Stimulated activated naive CD8-positive, alpha-beta T cell treated with anti-CD3 and anti-CD28 coated beads, Interleukin-15, Interleukin-2, amounts not matched to agents 100 ng/mL and 50 ng/mL, for 24 hours (primary cell): ENCODE data around the gene CPN1.
"Not testable (repeated sequence)": the region's sequence is repeated elsewhere in the genome, so short reads cannot be mapped to it uniquely, and the experiment has no call there.

Experiments
- H3K27ac Mint-ChIP-seq: one replicate; pipeline ENCODE4 v1.8.0; 2021; ENCODE audit warnings: mild to moderate bottlenecking, mixed read lengths
- H3K27me3 Mint-ChIP-seq: one replicate; pipeline ENCODE4 v1.8.0; 2021; ENCODE audit warnings: mixed read lengths
- H3K36me3 Mint-ChIP-seq: one replicate; pipeline ENCODE4 v1.8.0; 2021; ENCODE audit warnings: low read depth, mixed read lengths
- H3K4me1 Mint-ChIP-seq: one replicate; pipeline ENCODE4 v1.8.0; 2021; ENCODE audit warnings: low read depth, mixed read lengths
- H3K4me3 Mint-ChIP-seq: one replicate; pipeline ENCODE4 v1.8.0; 2021; ENCODE audit warnings: mild to moderate bottlenecking, mixed read lengths
- H3K9me3 Mint-ChIP-seq: one replicate; pipeline ENCODE4 v1.8.0; 2021; ENCODE audit warnings: mixed read lengths

Gene CPN1

DNA sequence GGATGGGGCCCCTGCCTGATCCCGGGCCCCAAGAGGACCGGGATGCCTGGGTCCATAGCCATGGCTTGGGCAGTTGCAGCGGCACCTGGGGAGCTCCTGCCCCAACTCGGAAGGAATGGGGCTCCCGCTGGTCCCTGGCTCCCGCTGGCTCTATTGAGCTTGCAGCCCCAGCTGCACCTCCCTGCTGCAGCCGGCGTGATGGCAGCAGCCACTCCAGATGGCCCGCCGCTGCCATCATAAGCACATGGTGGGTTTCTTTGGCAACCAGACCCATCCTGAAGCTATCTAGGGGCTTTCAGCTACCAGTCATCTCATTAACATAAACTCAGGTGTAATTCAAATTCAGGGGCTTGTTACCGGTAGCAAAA lies 60.8 kb downstream of the CPN1 start:
- no peak overlapping the region for H3K4me3 Mint-ChIP-seq
- H3K27me3 Mint-ChIP-seq = no peaks in the 10 kb centered on the region
- peaks cover 8% of the 10 kb centered on the region for H3K4me1 Mint-ChIP-seq
- H3K36me3 Mint-ChIP-seq = no peaks in the 10 kb centered on the region
- H3K27ac Mint-ChIP-seq = no peak overlapping the region
- no peaks in the 10 kb centered on the region for H3K9me3 Mint-ChIP-seq

DNA sequence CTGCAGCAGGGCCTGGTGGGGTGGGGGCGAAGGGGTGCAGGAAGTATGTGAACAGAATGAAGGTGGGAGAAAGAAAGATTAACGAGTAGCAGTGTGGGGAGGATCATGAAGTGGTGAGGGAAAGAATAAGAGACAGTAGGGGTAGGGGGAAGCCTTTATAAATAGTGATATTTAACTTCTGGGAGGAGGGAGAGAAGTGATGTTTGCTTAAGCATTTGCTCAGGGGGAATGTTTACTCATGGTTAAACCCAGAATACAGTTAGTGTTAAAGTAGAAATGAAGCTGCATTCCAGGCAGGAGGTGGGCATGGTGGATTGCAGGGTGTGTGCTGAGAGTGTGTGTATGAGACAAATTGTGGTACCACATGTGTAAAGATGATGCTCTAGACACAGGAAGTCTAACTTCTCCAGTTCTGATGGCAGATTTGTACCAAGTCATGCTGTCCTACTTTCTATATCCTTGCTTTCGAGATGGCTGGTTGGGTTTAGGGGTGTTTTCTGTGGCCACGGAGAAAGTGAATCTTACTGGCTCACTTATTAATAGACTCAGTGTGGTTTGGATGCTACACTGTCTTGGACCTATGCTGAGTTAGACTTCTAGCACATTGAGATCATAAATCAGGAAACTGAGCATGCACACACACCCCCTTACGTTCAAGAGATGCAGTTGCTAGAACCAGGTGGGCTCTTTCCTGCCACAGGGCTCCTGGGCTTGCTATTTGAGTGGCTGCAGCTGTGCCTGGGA lies 61.4 kb downstream of the CPN1 start:
- peaks cover 8% of the 10 kb centered on the region for H3K4me1 Mint-ChIP-seq
- no peaks in the 10 kb centered on the region for H3K9me3 Mint-ChIP-seq
- no peaks in the 10 kb centered on the region for H3K36me3 Mint-ChIP-seq
- no peak overlapping the region for H3K27ac Mint-ChIP-seq
- H3K27me3 Mint-ChIP-seq = no peaks in the 10 kb centered on the region
- H3K4me3 Mint-ChIP-seq = no peak overlapping the region

DNA sequence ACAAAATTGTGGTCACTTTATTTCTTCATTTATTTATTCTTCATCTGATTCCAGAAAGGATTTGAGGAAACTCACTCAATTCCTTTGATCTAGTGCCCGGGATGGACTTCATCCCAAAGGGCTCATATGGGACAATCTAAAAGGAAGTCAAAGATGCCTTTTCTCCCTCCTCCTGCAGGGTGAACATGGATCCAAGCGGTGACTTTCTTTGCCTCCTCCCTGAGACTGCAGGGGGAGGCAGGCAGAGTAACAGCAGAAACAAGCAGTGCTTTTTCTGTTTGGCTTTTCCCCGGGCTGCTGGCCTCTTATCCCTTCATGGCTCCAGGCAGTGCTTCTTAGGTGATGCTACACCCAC lies 61.9 kb downstream of the CPN1 start:
- H3K27ac Mint-ChIP-seq = no peak overlapping the region
- H3K4me3 Mint-ChIP-seq = no peak overlapping the region
- H3K27me3 Mint-ChIP-seq = no peaks in the 10 kb centered on the region
- H3K36me3 Mint-ChIP-seq = no peaks in the 10 kb centered on the region
- peaks cover 11% of the 10 kb centered on the region for H3K4me1 Mint-ChIP-seq
- H3K9me3 Mint-ChIP-seq = no peaks in the 10 kb centered on the region

DNA sequence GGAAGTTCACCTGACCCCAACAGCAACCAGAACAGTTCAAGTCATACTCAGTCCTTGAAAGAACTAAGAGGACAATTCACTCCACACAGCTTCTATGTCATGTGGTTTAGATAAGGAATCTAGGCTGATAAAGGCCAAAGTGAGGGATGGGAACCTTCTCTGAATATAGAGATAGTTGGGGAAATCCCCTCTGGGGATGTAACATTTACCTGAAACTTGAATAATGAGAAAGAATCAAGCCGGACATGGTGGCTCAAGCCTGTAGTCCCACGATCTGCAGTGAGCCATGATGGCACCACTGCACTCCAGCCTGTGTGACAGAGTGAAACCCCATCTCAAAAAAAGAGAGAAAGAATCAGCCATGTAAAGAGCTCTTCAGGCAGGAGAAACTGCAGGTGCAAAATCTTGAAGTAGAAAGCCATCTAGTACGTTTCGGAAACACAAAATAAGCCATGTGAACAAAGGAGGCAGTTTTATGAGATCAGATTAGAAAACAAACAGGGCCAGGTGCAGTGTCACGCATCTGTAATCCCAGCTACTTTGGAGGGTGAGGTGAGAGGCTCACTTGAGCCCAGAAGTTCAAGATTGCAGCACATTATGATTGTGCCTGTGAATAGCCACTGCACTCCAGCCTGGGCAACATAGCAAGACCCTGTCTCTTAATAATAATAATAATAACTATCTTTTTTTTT lies 67.5 kb downstream of the CPN1 start:
- H3K27ac Mint-ChIP-seq = peak overlapping the region; percentile 4
- H3K27me3 Mint-ChIP-seq = peaks cover 6% of the 10 kb centered on the region
- H3K4me1 Mint-ChIP-seq = peaks cover 27% of the 10 kb centered on the region
- no peaks in the 10 kb centered on the region for H3K36me3 Mint-ChIP-seq
- H3K4me3 Mint-ChIP-seq = no peak overlapping the region
- no peaks in the 10 kb centered on the region for H3K9me3 Mint-ChIP-seq

DNA sequence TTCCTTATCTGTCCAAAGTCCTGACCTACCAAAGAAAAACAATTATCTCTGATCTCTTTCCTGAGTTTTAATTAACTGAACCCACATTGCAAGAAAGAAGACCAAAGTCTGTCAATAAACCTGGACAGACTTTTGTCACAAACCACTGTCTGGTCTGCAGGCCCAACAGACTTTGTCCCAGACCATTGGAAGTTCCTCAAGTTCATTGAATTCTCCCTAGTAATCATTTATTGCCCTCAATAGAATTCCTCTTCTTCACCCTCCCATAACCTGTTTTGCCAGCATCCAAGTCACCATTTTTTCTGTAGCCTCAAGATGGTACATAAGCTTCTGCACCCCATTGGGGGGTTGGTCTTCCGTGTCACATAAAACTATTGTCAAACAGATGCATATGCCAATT lies 68.0 kb downstream of the CPN1 start:
- Mint-ChIP-seq H3K27me3 (peaks cover 6% of the 10 kb centered on the region), H3K4me3 (no peak overlapping the region), H3K4me1 (peaks cover 33% of the 10 kb centered on the region), H3K36me3 (no peaks in the 10 kb centered on the region), H3K27ac (peak overlapping the region; percentile 4), H3K9me3 (no peaks in the 10 kb centered on the region)

GRCh38 chr10:100011906-100012305 lies 69.8 kb downstream of the CPN1 start:
- H3K9me3 Mint-ChIP-seq, H3K27ac Mint-ChIP-seq, H3K36me3 Mint-ChIP-seq, H3K4me3 Mint-ChIP-seq, H3K27me3 Mint-ChIP-seq: not testable (repeated sequence)
- H3K4me1 Mint-ChIP-seq = peaks cover 50% of the 10 kb centered on the region

DNA sequence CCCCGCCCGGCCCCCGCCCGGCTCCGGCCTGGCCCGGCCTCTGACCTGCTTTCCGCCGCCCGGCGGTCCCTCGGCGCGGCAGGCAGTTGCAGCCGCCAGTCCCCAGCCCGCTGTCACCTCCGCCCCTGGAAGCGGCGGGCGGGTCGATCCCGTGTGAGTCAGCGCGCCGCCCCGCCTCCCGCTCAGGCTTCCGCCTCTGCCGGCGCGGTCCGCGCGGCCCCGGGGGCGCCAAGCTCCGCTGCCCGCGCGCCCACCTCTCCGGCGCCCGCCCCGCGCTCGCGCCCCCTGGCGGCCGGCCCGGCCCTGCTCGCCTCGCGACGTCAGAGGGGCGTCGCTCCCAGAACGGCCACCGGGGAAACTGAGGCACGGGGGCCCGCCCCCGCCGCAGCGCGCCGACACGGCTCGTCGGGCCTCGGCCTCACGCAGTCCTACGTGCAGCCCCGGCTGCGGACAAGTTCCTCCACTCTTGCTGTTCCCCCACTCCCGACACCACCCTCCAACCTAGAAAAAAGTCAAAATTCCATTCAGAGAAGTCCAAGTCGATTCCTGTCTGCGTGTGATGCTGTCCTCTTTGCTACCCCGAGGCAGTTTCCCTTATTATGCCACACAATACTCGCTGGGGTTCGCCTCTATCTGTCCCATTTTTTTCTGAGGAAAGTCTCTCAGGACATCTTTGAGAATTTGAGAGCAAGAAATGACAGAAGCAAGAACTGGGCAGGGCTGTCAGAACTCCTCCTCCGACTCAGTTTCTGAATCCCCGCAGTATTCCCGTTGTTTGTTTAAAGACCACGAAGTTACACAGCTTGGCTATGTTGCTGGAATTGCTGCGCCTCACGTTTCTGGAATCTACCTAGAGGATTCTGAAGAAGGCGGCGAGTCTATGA lies 71.6 kb downstream of the CPN1 start, which contains the start of gene DNMBP:
Gene DNMBP (minus strand): TSS at position 155 of the 884 bp plus-strand sequence. CDS start 37,823 bp downstream, outside the sequence.
- Mint-ChIP-seq H3K4me3 (peak within 1 kb of the TSS; percentile 87), H3K27ac (peak within 1 kb of the TSS; percentile 81)

DNA sequence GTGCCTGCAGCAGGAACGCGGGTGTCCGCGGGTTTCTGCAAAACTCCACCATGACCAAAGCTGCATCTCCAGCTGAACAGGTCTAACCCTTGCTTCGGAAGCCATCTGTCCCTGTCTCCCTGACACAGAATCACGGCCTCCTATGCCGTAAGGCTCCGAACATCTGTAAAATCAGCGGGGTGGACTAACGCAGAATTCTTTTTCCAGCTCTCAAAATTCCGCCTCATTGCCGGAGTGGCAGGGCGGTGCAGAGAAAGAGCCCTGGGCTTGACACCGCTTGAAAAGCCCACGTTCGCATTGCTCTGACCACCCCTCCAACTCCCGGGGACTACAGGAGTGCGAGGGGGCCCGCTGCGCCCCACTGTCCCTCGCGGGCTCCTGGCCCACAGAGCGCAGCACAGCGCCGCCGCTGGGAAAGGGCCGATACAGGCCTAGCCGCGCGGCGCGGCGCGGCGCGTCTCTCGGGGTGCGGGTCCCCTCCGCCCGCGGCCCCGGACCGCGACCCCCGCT lies 72.3 kb downstream of the CPN1 start:
- Mint-ChIP-seq H3K4me1 (peaks cover 67% of the 10 kb centered on the region), H3K4me3 (peak overlapping the region; percentile 87), H3K27me3 (peaks cover 6% of the 10 kb centered on the region), H3K27ac (peak overlapping the region; percentile 47), H3K9me3 (no peaks in the 10 kb centered on the region), H3K36me3 (no peaks in the 10 kb centered on the region)

More for the DNA sequence above, 71.6 kb downstream of the CPN1 start, which contains the start of gene DNMBP:
- Mint-ChIP-seq H3K27me3 (peaks cover 6% of the 10 kb centered on the region), H3K36me3 (no peaks in the 10 kb centered on the region), H3K4me1 (peaks cover 67% of the 10 kb centered on the region), H3K9me3 (no peaks in the 10 kb centered on the region)

GRCh38 chr10:100008708-100009282 lies 72.9 kb downstream of the CPN1 start:
- H3K36me3 Mint-ChIP-seq = no peaks in the 10 kb centered on the region
- no peaks in the 10 kb centered on the region for H3K9me3 Mint-ChIP-seq
- peak overlapping the region; percentile 87 for H3K4me3 Mint-ChIP-seq
- peak overlapping the region; percentile 47 for H3K27ac Mint-ChIP-seq
- H3K27me3 Mint-ChIP-seq = peaks cover 5% of the 10 kb centered on the region
- peaks cover 62% of the 10 kb centered on the region for H3K4me1 Mint-ChIP-seq

DNA sequence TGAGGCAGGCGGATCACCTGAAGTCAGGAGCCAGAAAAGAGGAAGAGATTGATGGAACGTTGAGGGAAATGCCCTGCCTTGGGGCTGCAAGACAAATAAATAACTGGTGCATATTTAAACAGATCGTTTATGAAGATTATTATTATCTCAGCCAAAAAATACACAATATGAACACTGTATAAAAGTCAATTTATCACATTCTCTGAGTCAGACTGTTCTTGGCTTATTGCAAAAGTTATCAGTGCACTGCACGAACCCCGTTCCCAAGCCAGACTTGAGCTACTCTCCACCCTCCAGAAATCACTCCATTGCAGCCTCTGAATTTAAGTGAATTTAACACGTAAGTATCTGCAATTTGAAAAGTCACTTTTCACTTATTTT lies 73.5 kb downstream of the CPN1 start:
- H3K9me3 Mint-ChIP-seq = no peaks in the 10 kb centered on the region
- peaks cover 56% of the 10 kb centered on the region for H3K4me1 Mint-ChIP-seq
- no peaks in the 10 kb centered on the region for H3K36me3 Mint-ChIP-seq
- peaks cover 4% of the 10 kb centered on the region for H3K27me3 Mint-ChIP-seq
- H3K27ac Mint-ChIP-seq = no peak overlapping the region
- H3K4me3 Mint-ChIP-seq = peak overlapping the region; percentile 87

- Mint-ChIP-seq H3K36me3 (no peaks in the 10 kb centered on the region), H3K4me3 (peak overlapping the region; percentile 44), H3K4me1 (peaks cover 56% of the 10 kb centered on the region), H3K9me3 (no peaks in the 10 kb centered on the region), H3K27me3 (peaks cover 4% of the 10 kb centered on the region), H3K27ac (peak overlapping the region; percentile 78)
These were observed 74.2 kb downstream of the CPN1 start for GRCh38 chr10:100007231-100008141.

- Mint-ChIP-seq H3K27ac (peak overlapping the region; percentile 78), H3K4me3 (peak overlapping the region; percentile 52), H3K27me3 (peaks cover 4% of the 10 kb centered on the region), H3K36me3 (no peaks in the 10 kb centered on the region), H3K9me3 (no peaks in the 10 kb centered on the region), H3K4me1 (peaks cover 56% of the 10 kb centered on the region)
These were observed 75.3 kb downstream of the CPN1 start for GRCh38 chr10:100006243-100006886.

DNA sequence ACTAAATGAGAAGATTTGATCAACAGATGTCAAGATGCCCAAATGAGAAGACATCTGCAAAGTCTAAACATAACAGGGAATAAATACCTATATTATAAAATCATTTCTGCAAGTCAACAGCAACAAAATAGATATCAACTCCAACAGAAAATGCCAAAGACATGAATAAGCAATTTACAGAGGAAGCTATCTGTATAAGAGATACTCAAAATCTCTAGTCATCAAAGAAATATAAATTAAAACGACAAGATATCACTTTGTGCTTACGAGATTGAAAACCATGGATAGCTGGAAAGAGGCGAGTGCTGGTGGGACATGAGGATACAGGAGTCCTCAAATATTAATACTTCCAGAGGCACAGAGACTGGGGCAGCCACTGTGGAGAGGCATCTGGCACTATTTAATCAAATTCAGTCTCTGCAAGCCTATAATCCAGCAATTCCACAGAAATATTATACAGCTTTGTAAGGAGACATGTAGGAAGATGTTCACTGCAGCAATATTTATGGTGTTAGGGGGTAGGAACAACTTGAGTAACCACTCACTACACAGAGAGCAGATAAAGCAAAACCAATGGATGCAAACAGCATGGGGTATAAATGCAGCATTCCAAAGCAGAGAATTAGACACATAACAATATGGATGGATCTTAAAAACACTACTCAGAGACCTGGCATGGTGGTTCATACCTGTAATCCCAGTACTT lies 76.7 kb downstream of the CPN1 start:
- H3K27me3 Mint-ChIP-seq = no peaks in the 10 kb centered on the region
- H3K27ac Mint-ChIP-seq = no peak overlapping the region
- no peak overlapping the region for H3K4me3 Mint-ChIP-seq
- no peaks in the 10 kb centered on the region for H3K9me3 Mint-ChIP-seq
- peaks cover 47% of the 10 kb centered on the region for H3K4me1 Mint-ChIP-seq
- no peaks in the 10 kb centered on the region for H3K36me3 Mint-ChIP-seq
